NT2/D1 (cell line): Measurements from ENCODE around the gene SPOCK1.

Experiments used
- SUZ12 ChIP-seq: IDR thresholded peaks from 2 replicates; pipeline ENCODE4 v1.6.1; 2011; ENCODE audit not compliant: insufficient read length, insufficient read depth; ENCODE audit errors: extremely low read depth
- YY1 ChIP-seq: IDR thresholded peaks from 2 replicates; pipeline ENCODE4 v1.6.1; 2011; ENCODE audit not compliant: insufficient read length, insufficient read depth

DNA sequence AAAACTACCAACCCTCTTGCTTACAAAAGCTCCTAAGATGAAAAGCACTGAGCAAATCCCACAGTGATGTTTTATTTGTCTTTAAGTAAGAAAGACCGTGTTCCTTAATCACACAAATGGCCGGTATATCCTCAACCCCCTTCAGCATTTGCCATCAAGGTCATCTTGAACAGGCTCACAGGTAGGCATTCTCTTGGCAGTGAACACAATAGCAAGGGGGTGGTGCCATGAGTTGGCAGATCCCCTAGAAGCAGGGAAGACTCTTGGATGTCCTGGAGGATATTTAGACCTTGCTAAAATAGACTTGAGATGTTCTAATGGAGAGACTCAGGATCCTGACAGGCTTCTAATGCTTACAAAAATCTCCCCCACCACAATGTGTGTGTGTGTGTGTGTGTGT lies 323.0 kb downstream of the SPOCK1 start:
- TF ChIP-seq YY1 (no peak), SUZ12 (no peak)
